ENCODE measurements around the gene ANKRD42.

ANKRD42 gene

GRCh38 chr11:83193315-83194280, at the start of gene ANKRD42:
Gene ANKRD42 (plus strand): TSS chr11:83193712. CDS start chr11:83194671, 959 bp downstream.
- peak; percentile 91 for DNase-seq

- DNase-seq = no peak
Measured at GRCh38 chr11:83147895-83148294, 45.6 kb upstream of the ANKRD42 start.

GRCh38 chr11:83150450-83150849, 43.1 kb upstream of the ANKRD42 start:
- no peak for DNase-seq

- no peak for DNase-seq
Measured at GRCh38 chr11:83151274-83151977, 42.1 kb upstream of the ANKRD42 start.

GRCh38 chr11:83152264-83152663, 41.2 kb upstream of the ANKRD42 start:
- no peak for DNase-seq

- no peak for DNase-seq
Measured at GRCh38 chr11:83153764-83154163, 39.7 kb upstream of the ANKRD42 start.

GRCh38 chr11:83156144-83156995, 37.1 kb upstream of the ANKRD42 start:
- peak; percentile 100 for DNase-seq

- DNase-seq = no peak
Measured at GRCh38 chr11:83156996-83157593, 36.4 kb upstream of the ANKRD42 start, which contains the start of gene PCF11. Gene PCF11 (plus strand): TSS chr11:83157131. CDS start chr11:83157440, 309 bp downstream.

- DNase-seq = peak; percentile 49
Measured at GRCh38 chr11:83157594-83158356, 35.7 kb upstream of the ANKRD42 start.

- no peak for DNase-seq
Measured at GRCh38 chr11:83158357-83158786, 35.1 kb upstream of the ANKRD42 start.

- no peak for DNase-seq
Measured at GRCh38 chr11:83158965-83159901, 34.3 kb upstream of the ANKRD42 start.

- no peak for DNase-seq
Measured at GRCh38 chr11:83159902-83160865, 33.3 kb upstream of the ANKRD42 start.

GRCh38 chr11:83161610-83162199, 31.8 kb upstream of the ANKRD42 start:
- no peak for DNase-seq

GRCh38 chr11:83162377-83162776, 31.1 kb upstream of the ANKRD42 start:
- DNase-seq = no peak

- DNase-seq = no peak
Measured at GRCh38 chr11:83166193-83166866, 27.2 kb upstream of the ANKRD42 start.

- DNase-seq = no peak
Measured at GRCh38 chr11:83168756-83169155, 24.8 kb upstream of the ANKRD42 start.

GRCh38 chr11:83170865-83171264, 22.6 kb upstream of the ANKRD42 start:
- DNase-seq = no peak

- no peak for DNase-seq
Measured at GRCh38 chr11:83172551-83172950, 21.0 kb upstream of the ANKRD42 start.
